Stimulated activated naive B cell treated with anti-CD40 and anti-IgM and Interleukin-4, amounts not matched to agents 10 μg/mL and 1 μg/mL and 100 μg/mL, for 72 hours (primary cell): ENCODE data around the gene NADSYN1.

Source experiments
- ATAC-seq, 2 donors: fragments of 150-1000 bp; cut with Tn5 transposase; replicated peaks; 2 replicates each; pipeline ENCODE4 v1.10.0; 2021; ENCODE audit warnings: moderate library complexity in 1 of 2
- DNase-seq: peaks from one replicate; pipeline ENCODE4 v3.0.0; 2021
- H3K27ac Mint-ChIP-seq: one replicate; pipeline ENCODE4 v1.8.0; 2022; ENCODE audit warnings: mild to moderate bottlenecking, mixed read lengths
- H3K27me3 Mint-ChIP-seq, 2 donors: one replicate each; pipeline ENCODE4 v1.8.0; 2022; ENCODE audit warnings: mixed read lengths in 2 of 2
- H3K36me3 Mint-ChIP-seq, 2 donors: one replicate each; pipeline ENCODE4 v1.8.0; 2022; ENCODE audit warnings: mixed read lengths in 2 of 2, mild to moderate bottlenecking in 1 of 2
- H3K4me1 Mint-ChIP-seq, 2 donors: one replicate each; pipeline ENCODE4 v1.8.0; 2022; ENCODE audit warnings: mixed read lengths in 2 of 2, mild to moderate bottlenecking in 1 of 2
- H3K4me3 Mint-ChIP-seq, 2 donors: one replicate each; pipeline ENCODE4 v1.8.0; 2022; ENCODE audit warnings: mild to moderate bottlenecking in 2 of 2, mixed read lengths in 2 of 2, moderate library complexity in 1 of 2
- H3K9me3 Mint-ChIP-seq, 2 donors: one replicate each; pipeline ENCODE4 v1.8.0; 2022; ENCODE audit warnings: mixed read lengths in 2 of 2, mild to moderate bottlenecking in 1 of 2

Gene NADSYN1

GRCh38 chr11:71438650-71439049 lies 14.4 kb upstream of the NADSYN1 start:
- H3K4me3 Mint-ChIP-seq: no peak overlapping the region
- H3K27me3 Mint-ChIP-seq: no peaks in the 10 kb centered on the region
- ATAC-seq (no peak), DNase-seq (no peak)
- H3K4me1 Mint-ChIP-seq: peaks cover 4 to 13% of the 10 kb centered on the region in 2 donors
- no peaks in the 10 kb centered on the region for H3K9me3 Mint-ChIP-seq
- H3K27ac Mint-ChIP-seq: no peak overlapping the region
- peaks cover 77 to 82% of the 10 kb centered on the region in 2 donors for H3K36me3 Mint-ChIP-seq

DNA sequence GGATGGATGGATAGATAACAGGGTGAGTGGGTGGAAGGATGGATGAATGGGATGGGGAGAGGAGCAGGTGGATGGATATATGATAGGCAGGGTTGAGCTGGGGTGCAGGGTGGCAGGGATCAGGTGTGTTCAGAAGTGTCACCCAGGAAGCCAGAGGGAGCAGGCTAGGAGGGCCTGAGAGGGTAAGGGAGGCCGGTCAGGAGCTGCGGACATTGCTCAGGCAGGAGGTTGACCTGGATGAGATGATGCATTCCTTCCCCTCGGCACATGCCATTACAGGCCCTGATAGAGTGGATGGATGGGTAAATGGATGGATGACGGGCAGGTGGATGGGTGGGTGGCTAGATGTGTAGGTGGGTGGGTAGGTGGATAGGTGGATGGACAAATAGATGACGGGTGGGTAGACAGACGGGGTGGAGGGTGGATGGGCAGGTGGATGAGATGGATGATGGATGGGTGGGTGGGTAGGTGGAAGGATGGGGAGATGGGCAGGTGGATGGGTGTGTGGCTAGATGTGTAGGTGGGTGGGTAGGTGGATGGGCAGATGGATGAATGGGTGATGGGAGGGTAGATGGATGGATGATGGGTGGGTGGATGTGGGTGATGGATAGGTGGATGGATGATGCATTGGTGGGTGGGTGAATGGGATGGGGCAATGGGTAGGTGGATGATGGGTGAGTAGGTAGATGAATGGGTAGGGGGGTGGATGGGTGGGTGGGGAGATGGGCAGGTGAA lies 12.8 kb upstream of the NADSYN1 start:
- no peak overlapping the region for H3K4me3 Mint-ChIP-seq
- peaks cover 2 to 3% of the 10 kb centered on the region in 2 donors for H3K4me1 Mint-ChIP-seq
- H3K27me3 Mint-ChIP-seq: no peaks in the 10 kb centered on the region
- DNase-seq (no peak), ATAC-seq (no peak)
- no peaks in the 10 kb centered on the region for H3K9me3 Mint-ChIP-seq
- H3K36me3 Mint-ChIP-seq: peaks cover 78 to 80% of the 10 kb centered on the region in 2 donors
- H3K27ac Mint-ChIP-seq: no peak overlapping the region

GRCh38 chr11:71441251-71441650 lies 11.8 kb upstream of the NADSYN1 start:
- no peak overlapping the region for H3K27ac Mint-ChIP-seq
- peaks cover 2 to 6% of the 10 kb centered on the region in 2 donors for H3K9me3 Mint-ChIP-seq
- peaks cover 83 to 86% of the 10 kb centered on the region in 2 donors for H3K36me3 Mint-ChIP-seq
- H3K4me1 Mint-ChIP-seq: peaks cover 7% of the 10 kb centered on the region in 2 donors
- no peak overlapping the region for H3K4me3 Mint-ChIP-seq
- H3K27me3 Mint-ChIP-seq: no peaks in the 10 kb centered on the region
- DNase-seq (no peak), ATAC-seq (no peak)

DNA sequence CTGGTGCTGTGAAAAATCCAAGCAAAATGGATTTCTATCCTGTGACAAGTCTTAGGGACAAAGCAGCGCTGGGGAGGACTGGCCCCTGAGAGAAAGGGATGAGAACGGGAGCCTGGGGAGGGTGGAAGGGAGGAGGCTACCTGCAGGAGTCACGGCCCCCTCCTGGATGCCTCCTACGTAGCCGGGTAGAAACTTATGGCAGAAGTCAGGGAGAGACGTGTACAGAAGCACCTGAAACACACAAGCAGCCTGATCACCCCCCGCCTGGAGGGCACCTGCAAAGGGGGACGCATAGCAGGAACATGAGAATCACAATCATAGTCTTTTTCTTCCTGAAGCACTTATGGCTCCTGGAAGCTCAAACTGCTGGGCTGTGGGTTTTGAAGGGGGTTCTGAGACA lies 10.9 kb upstream of the NADSYN1 start:
- Mint-ChIP-seq H3K4me3 (no peak overlapping the region), H3K27me3 (no peaks in the 10 kb centered on the region), H3K4me1 (peaks cover 13% of the 10 kb centered on the region in 2 donors)

DNA sequence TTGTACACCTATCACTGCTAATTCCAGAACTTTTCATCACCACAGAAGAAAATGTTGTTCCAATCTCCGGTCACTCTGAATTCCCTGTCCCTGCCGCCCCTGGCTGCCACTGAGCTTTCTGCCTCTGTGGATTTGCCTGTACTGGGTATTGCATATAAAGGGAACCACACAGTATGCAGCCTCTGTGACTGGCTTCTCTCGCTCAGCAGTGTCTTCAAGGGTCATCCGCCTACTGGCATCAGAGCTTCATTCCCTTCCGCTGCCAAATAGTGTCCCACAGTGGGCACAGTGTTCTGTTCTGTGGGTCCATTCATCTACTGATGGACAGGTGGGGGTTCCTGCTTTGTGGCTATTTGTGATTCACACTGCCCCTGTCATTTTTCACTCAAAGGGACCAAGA lies 10.1 kb upstream of the NADSYN1 start:
- no peaks in the 10 kb centered on the region for H3K27me3 Mint-ChIP-seq
- peaks cover 78 to 86% of the 10 kb centered on the region in 2 donors for H3K36me3 Mint-ChIP-seq
- H3K9me3 Mint-ChIP-seq: peaks cover 3 to 6% of the 10 kb centered on the region in 2 donors

More for the DNA sequence above, 10.9 kb upstream of the NADSYN1 start:
- ATAC-seq: no peak
- peaks cover 3 to 6% of the 10 kb centered on the region in 2 donors for H3K9me3 Mint-ChIP-seq
- no peak for DNase-seq
- H3K36me3 Mint-ChIP-seq: peaks cover 84 to 88% of the 10 kb centered on the region in 2 donors
- no peak overlapping the region for H3K27ac Mint-ChIP-seq

DNA sequence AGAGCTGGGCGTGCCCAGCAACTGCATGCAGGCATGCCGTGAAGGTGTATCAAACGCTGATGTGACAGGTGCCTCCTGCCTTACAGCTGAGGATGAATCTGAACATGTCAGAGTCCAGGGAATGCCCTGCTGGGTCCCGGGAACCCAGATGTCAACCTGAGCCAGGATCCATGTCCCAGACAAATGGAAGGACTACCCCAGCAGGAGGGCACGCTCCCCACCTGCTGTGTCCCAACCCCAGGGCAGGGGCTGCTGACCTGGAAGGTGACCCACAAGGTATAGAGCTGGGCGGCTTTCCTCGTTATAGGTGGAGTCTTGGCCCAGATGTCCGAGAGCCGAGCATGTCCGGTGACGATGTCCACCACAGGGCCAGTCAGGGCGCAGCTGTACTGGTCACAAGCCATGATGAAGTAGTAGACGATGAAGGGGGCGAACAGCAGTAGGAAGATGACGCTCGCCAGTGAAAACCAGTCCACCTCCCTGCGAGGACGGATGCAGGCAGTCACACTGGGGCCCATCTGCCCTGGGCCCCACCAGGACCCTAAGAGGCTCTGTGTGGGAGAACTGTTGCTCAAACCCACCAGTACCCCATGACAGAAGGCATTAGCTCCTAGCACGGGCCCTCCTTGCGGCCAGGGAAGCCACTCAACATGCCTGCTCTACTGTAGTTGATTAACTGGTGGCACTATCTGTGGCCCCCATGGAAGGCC lies 9.1 kb upstream of the NADSYN1 start:
- peaks cover 70 to 78% of the 10 kb centered on the region in 2 donors for H3K36me3 Mint-ChIP-seq
- no peak overlapping the region for H3K4me3 Mint-ChIP-seq
- peaks cover 3 to 6% of the 10 kb centered on the region in 2 donors for H3K9me3 Mint-ChIP-seq
- H3K27me3 Mint-ChIP-seq: no peaks in the 10 kb centered on the region
- peaks cover 16 to 22% of the 10 kb centered on the region in 2 donors for H3K4me1 Mint-ChIP-seq
- H3K27ac Mint-ChIP-seq: no peak overlapping the region
- ATAC-seq (no peak), DNase-seq (no peak)

More for the DNA sequence above, 10.1 kb upstream of the NADSYN1 start:
- ATAC-seq: no peak
- no peak overlapping the region for H3K4me3 Mint-ChIP-seq
- no peak overlapping the region for H3K27ac Mint-ChIP-seq
- peaks cover 16 to 20% of the 10 kb centered on the region in 2 donors for H3K4me1 Mint-ChIP-seq
- no peak for DNase-seq

GRCh38 chr11:71444811-71445210 lies 8.2 kb upstream of the NADSYN1 start:
- Mint-ChIP-seq H3K27ac (no peak overlapping the region), H3K4me1 (peaks cover 21 to 32% of the 10 kb centered on the region in 2 donors), H3K4me3 (no peak overlapping the region), H3K9me3 (peaks cover 3 to 6% of the 10 kb centered on the region in 2 donors), H3K36me3 (peaks cover 65 to 76% of the 10 kb centered on the region in 2 donors), H3K27me3 (no peaks in the 10 kb centered on the region)
- DNase-seq (no peak), ATAC-seq (no peak)

DNA sequence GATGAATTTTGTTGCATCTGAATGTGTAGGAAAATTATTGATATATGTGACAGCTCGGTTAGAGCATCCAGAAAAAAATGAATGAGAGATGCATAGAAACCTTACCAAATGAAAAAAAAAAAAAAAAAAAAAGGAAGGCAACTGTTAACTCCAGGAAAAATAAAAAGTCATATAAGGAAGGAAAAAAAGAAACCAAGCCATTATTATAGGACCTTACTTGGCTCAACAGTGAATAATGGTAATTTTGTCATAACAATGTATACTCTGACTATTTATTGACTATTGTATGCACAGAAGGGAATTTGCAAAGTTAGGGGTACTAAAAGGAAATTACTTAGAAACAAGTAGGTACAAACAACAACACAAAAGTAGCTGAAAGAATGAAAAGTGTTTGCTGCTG lies 6.9 kb upstream of the NADSYN1 start:
- Mint-ChIP-seq H3K4me1 (peaks cover 27 to 43% of the 10 kb centered on the region in 2 donors), H3K4me3 (peak overlapping the region; percentile 44 to 48), H3K27me3 (no peaks in the 10 kb centered on the region), H3K36me3 (peaks cover 52 to 62% of the 10 kb centered on the region in 2 donors), H3K9me3 (peaks cover 3 to 6% of the 10 kb centered on the region in 2 donors), H3K27ac (no peak overlapping the region)
- no peak for DNase-seq
- ATAC-seq: no peak

DNA sequence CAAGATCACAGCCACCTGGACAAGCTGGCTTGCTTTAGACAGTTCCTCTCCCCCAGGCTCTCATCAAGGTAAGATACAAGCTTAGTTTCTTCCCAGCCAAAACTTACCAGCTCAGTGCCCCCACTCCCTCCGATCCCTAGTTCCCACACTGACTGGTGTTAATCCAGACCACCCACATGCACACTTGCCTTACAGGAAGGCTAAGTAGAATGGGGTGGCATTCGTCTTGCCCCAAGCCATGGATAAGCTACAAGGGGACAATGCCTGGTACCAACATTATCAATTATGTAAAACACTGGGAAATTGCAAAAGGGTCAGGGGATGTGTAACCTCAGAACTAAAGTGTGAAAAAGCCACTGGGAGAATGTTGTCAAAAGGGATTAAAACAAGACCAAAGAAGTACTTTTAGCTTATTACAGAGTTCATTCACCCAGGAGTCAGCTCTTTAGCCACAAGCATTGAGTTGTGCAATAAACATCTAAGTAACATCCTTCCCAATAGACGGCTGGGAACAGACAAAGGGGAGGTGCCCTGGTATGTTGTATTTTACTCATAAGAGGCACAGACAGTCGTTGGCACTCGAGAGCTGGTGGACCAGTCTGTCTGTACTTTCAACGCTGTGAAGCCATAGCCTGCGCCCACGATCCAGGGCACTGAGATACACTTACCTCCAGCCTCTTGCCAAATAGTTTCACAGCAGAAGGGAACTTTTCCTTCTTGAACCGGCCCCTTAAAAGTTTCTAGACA lies 5.9 kb upstream of the NADSYN1 start:
- Mint-ChIP-seq H3K27me3 (no peaks in the 10 kb centered on the region), H3K9me3 (peaks cover 3 to 6% of the 10 kb centered on the region in 2 donors), H3K4me3 (peak overlapping the region; percentile 92 to 96), H3K36me3 (peaks cover 46 to 57% of the 10 kb centered on the region in 2 donors), H3K27ac (peak overlapping the region; percentile 93), H3K4me1 (peaks cover 33 to 52% of the 10 kb centered on the region in 2 donors)
- DNase-seq (no peak), ATAC-seq (no peak)

DNA sequence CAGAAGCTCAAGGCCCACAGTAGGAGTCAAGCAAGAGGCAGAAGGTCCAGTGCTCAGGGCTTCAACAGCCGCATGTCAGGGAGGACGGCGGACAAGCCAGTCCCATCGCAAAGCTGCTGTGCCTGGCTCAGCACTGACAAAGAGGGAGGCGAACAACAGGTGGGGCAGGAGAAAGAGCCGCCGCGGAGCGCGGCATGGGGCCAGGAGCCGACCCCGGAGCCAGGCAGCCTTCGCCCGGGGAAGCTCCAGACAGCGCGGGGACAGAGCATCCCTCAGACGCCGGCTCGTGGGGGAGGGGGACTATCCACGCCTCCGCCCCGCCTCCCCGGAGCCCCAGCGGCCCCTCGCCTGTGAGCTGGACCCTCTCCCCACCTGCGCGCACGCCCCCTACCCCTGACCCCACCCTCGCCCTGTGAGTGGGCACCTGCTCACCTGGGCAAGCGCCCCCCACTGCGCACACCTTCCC lies 5.2 kb upstream of the NADSYN1 start:
- H3K36me3 Mint-ChIP-seq: peaks cover 41 to 51% of the 10 kb centered on the region in 2 donors
- peaks cover 3 to 6% of the 10 kb centered on the region in 2 donors for H3K9me3 Mint-ChIP-seq
- peak overlapping the region; percentile 93 for H3K27ac Mint-ChIP-seq
- H3K27me3 Mint-ChIP-seq: no peaks in the 10 kb centered on the region
- peak; percentile 39 to 40 for ATAC-seq
- peaks cover 37 to 55% of the 10 kb centered on the region in 2 donors for H3K4me1 Mint-ChIP-seq
- peak; percentile 15 for DNase-seq
- H3K4me3 Mint-ChIP-seq: peak overlapping the region; percentile 92 to 96

- Mint-ChIP-seq H3K9me3 (peaks cover 3 to 6% of the 10 kb centered on the region in 2 donors), H3K27ac (peak within 1 kb of the TSS; percentile 93), H3K4me1 (peaks cover 38 to 57% of the 10 kb centered on the region in 2 donors), H3K4me3 (peak within 1 kb of the TSS; percentile 92 to 96), H3K27me3 (no peaks in the 10 kb centered on the region), H3K36me3 (peaks cover 34 to 45% of the 10 kb centered on the region in 2 donors)
- DNase-seq (peak; percentile 96), ATAC-seq (peak; percentile 89)
These were observed 4.5 kb upstream of the NADSYN1 start, which contains the start of gene DHCR7 for GRCh38 chr11:71448257-71449171. Gene DHCR7, minus strand, starts transcription at chr11:71448393. Its CDS starts 3,441 bp downstream, at chr11:71444952.

GRCh38 chr11:71449596-71449995 lies 3.4 kb upstream of the NADSYN1 start:
- DNase-seq: no peak
- peak overlapping the region; percentile 92 to 96 for H3K4me3 Mint-ChIP-seq
- peaks cover 43 to 64% of the 10 kb centered on the region in 2 donors for H3K4me1 Mint-ChIP-seq
- no peaks in the 10 kb centered on the region for H3K27me3 Mint-ChIP-seq
- peak overlapping the region; percentile 93 for H3K27ac Mint-ChIP-seq
- peaks cover 3 to 6% of the 10 kb centered on the region in 2 donors for H3K9me3 Mint-ChIP-seq
- no peak for ATAC-seq
- peaks cover 25 to 39% of the 10 kb centered on the region in 2 donors for H3K36me3 Mint-ChIP-seq

GRCh38 chr11:71450507-71450906 lies 2.5 kb upstream of the NADSYN1 start:
- Mint-ChIP-seq H3K27me3 (no peaks in the 10 kb centered on the region), H3K36me3 (peaks cover 20 to 37% of the 10 kb centered on the region in 2 donors), H3K9me3 (peaks cover 3 to 6% of the 10 kb centered on the region in 2 donors), H3K4me1 (peaks cover 43 to 69% of the 10 kb centered on the region in 2 donors), H3K27ac (no peak overlapping the region), H3K4me3 (no peak overlapping the region)
- no peak for DNase-seq
- no peak for ATAC-seq
